HepG2 (cell line): Measurements from ENCODE around the gene RERE. TPM values are rescaled to one million over a fixed set of nuclear protein-coding genes. Genes with fewer than 3 reads are reported as not detected.
A peak's percentile ranks its signal among the peaks of the same experiment; 100 is the strongest.

Experiments
- BCL6 ChIP-seq: IDR thresholded peaks from 2 replicates; pipeline ENCODE4 v1.6.1; 2016; ENCODE audit warnings: missing genetic modification reagents, missing compliant biosample characterization
- HMGXB3 ChIP-seq: sonication (generic); formaldehyde crosslinking; IDR thresholded peaks from 2 replicates; pipeline ENCODE4 v1.4.0; 2020; ENCODE audit warnings: missing genetic modification reagents, borderline replicate concordance
- HOXA3 ChIP-seq: sonication (generic); formaldehyde crosslinking; IDR thresholded peaks from 2 replicates; pipeline ENCODE4 v1.5.0; 2020; ENCODE audit warnings: missing genetic modification reagents
- KLF11 ChIP-seq: IDR thresholded peaks from 2 replicates; pipeline ENCODE4 v1.6.1; 2016; ENCODE audit warnings: missing compliant biosample characterization
- MAFG ChIP-seq: sonication (generic); formaldehyde crosslinking; IDR thresholded peaks from 2 replicates; pipeline ENCODE4 v1.5.1; 2020; ENCODE audit warnings: mild to moderate bottlenecking, missing genetic modification reagents
- MIXL1 ChIP-seq: IDR thresholded peaks from 2 replicates; pipeline ENCODE4 v1.6.1; 2016
- NAIF1 ChIP-seq: sonication (generic); formaldehyde crosslinking; IDR thresholded peaks from 2 replicates; pipeline ENCODE4 v1.5.0; 2020; ENCODE audit warnings: mild to moderate bottlenecking, missing genetic modification reagents, borderline replicate concordance
- POGK ChIP-seq: sonication (generic); formaldehyde crosslinking; conservative IDR thresholded peaks from 2 replicates; pipeline ENCODE4 v1.8.0; 2022; ENCODE audit warnings: mild to moderate bottlenecking, moderate library complexity, missing genetic modification reagents
- THRA ChIP-seq: sonication (generic); formaldehyde crosslinking; IDR thresholded peaks from 2 replicates; pipeline ENCODE4 v1.4.0; 2020; ENCODE audit warnings: missing genetic modification reagents, borderline replicate concordance
- ZBTB40 ChIP-seq, 2 experiments: fragments of 450-650 bp in 1 of 2; sonication (generic) in 1 of 2; formaldehyde crosslinking in 1 of 2; IDR thresholded peaks; 2 replicates each; pipeline versions ENCODE4 v1.6.1 to v1.8.0; 2016 to 2022; ENCODE audit warnings: antibody characterized with exemption in 1 of 2, mild to moderate bottlenecking in 1 of 2, missing genetic modification reagents in 1 of 2
- ZNF780A ChIP-seq: sonication (generic); formaldehyde crosslinking; IDR thresholded peaks from 2 replicates; pipeline ENCODE4 v1.8.0; 2022; ENCODE audit warnings: mild to moderate bottlenecking, missing genetic modification reagents, moderate library complexity
- polyA plus RNA-seq, 8 experiments: library from polyadenylated mRNA; depleted of rRNA in 3 of 8; stranded (reverse) in 7 of 8; unstranded in 1 of 8; fragments of >200 nt; fragmentation: Illumina TruSeq in 4 of 8; extraction: Trizol in 4 of 8; gene quantifications; 2 replicates each; pipeline versions ENCODE4 v1.2.1 to v1.2.3, GENCODE V29; 2011 to 2016; ENCODE audit warnings: low read depth in 4 of 8, missing spikeins in 1 of 8, mixed read lengths in 1 of 8; ENCODE audit not compliant: insufficient read depth in 1 of 8
- total RNA-seq, 5 experiments: library from RNA; depleted of rRNA; stranded (reverse); fragments of >200 nt; fragmentation: Illumina TruSeq; extraction: Trizol; gene quantifications; 2 replicates each; pipeline ENCODE4 v1.2.3, GENCODE V29; 2016; ENCODE audit warnings: low read depth in 1 of 5

The RERE gene
- total and polyA plus RNA-seq, 2 of the 13 experiments (the other 11 are each of a cell fraction or from before 2014, with no cell fraction given) = 18.3 to 21.9 TPM

GRCh38 chr1:8856689-8857412 lies 39.4 kb upstream of the RERE start (continued):
- TF ChIP-seq KLF11 (CRISPR knock-in tag) (no peak), MIXL1 (0 out of 2 replicates have a peak, but pooled peaks have one; percentile 17), BCL6 (peak; percentile 99), ZBTB40 (IDR thresholded peaks at IDR 0.05) (no peak), ZBTB40 (CRISPR knock-in tag; IDR thresholded peaks at IDR 0.05) (no peak), HMGXB3 (CRISPR knock-in tag) (no peak), THRA (peak; percentile 21; the same call in 1 of the 2 replicates), HOXA3 (no peak; the same call in none of the 2 replicates), ZNF780A (CRISPR knock-in tag) (no peak), NAIF1 (CRISPR knock-in tag) (no peak), POGK (CRISPR knock-in tag) (no peak), MAFG (CRISPR knock-in tag) (no peak)
